GM13976 (cell line): ENCODE measurements around the gene TBC1D2.
"Not testable (repeated sequence)": the region's sequence is repeated elsewhere in the genome, so short reads cannot be mapped to it uniquely, and the experiment has no call there.

Source experiments
- DNase-seq: peaks from one replicate; pipeline ENCODE4 v3.0.0; 2012; ENCODE audit warnings: low spot score
- CTCF ChIP-seq: IDR thresholded peaks from 2 replicates; pipeline ENCODE4 v1.5.1; 2012; ENCODE audit warnings: borderline replicate concordance, mild to moderate bottlenecking; ENCODE audit not compliant: insufficient read depth; ENCODE audit errors: extremely low read depth, missing control alignments, control extremely low read depth
- in situ Hi-C: fragments of 300-500 bp; cut with MboI; formaldehyde crosslinking; loops from one replicate; pipeline ENCODE4 v1.12.0; 2022; ENCODE audit warnings: low sequenced_read_pairs, mixed read lengths, inconsistent platforms; ENCODE audit not compliant: unreplicated experiment

TBC1D2 gene

GRCh38 chr9:98288881-98289280, 33.4 kb upstream of the TBC1D2 start:
- in situ Hi-C loops, result no loop called here
- DNase-seq, result no peak
- no peak for TF ChIP-seq CTCF

GRCh38 chr9:98287384-98287783, 31.9 kb upstream of the TBC1D2 start:
- in situ Hi-C loops, result no loop called here
- no peak for TF ChIP-seq CTCF
- DNase-seq, result no peak

- no peak for DNase-seq
- in situ Hi-C loops, result no loop called here
Observed at GRCh38 chr9:98285446-98285845, 30.0 kb upstream of the TBC1D2 start.

GRCh38 chr9:98284754-98285153, 29.3 kb upstream of the TBC1D2 start:
- in situ Hi-C loops, result no loop called here
- TF ChIP-seq CTCF, result no peak
- DNase-seq, result no peak

More at GRCh38 chr9:98285446-98285845, 30.0 kb upstream of the TBC1D2 start:
- TF ChIP-seq CTCF, result no peak

- DNase-seq, in situ Hi-C loops: not testable (repeated sequence)
Observed at GRCh38 chr9:98283143-98283542, 27.7 kb upstream of the TBC1D2 start.

GRCh38 chr9:98281281-98281680, 25.8 kb upstream of the TBC1D2 start:
- DNase-seq, result no peak
- in situ Hi-C loops, result no loop called here
- no peak for TF ChIP-seq CTCF

GRCh38 chr9:98280574-98280973, 25.1 kb upstream of the TBC1D2 start:
- no peak for DNase-seq
- no peak for TF ChIP-seq CTCF
- in situ Hi-C loops, result no loop called here
